GM21367 (cell line): ENCODE measurements around the gene KANSL3.

Experiments
- ATAC-seq: cut with Tn5 transposase; IDR thresholded peaks from one replicate; pipeline ENCODE4 v1.9.1; 2021; ENCODE audit not compliant: unreplicated experiment

KANSL3 gene

GRCh38 chr2:96608469-96609455, 29.4 kb downstream of the KANSL3 start:
- no peak for ATAC-seq

DNA sequence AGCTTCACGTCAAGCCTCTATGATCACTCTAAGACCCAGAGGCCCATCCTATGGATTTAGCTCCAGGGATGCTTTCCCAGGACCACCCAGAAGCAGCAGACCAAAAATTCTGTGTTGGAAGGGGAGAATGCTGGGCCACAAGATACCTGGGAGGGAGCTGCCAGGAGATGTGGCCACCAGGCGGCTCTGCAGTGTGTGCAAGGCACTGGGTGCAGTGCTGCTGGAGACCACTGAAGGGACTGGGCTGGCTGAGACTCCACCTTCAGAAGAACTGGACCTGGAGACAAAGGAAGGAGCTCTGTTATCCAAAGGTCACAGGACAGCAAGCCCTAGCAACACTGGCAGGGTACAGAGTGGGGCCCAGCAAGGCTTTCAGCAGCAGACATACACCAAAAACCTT, 34.0 kb downstream of the KANSL3 start:
- no peak for ATAC-seq

GRCh38 chr2:96602330-96602823, 35.7 kb downstream of the KANSL3 start:
- no peak for ATAC-seq

GRCh38 chr2:96601382-96602292, 36.5 kb downstream of the KANSL3 start:
- no peak for ATAC-seq

GRCh38 chr2:96599941-96600340, 38.2 kb downstream of the KANSL3 start:
- no peak for ATAC-seq

GRCh38 chr2:96596596-96596995, 41.5 kb downstream of the KANSL3 start:
- no peak for ATAC-seq

- no peak for ATAC-seq
Observed at GRCh38 chr2:96594691-96595152, 43.4 kb downstream of the KANSL3 start.

- ATAC-seq, result no peak
Observed at GRCh38 chr2:96594282-96594681, 43.8 kb downstream of the KANSL3 start.

DNA sequence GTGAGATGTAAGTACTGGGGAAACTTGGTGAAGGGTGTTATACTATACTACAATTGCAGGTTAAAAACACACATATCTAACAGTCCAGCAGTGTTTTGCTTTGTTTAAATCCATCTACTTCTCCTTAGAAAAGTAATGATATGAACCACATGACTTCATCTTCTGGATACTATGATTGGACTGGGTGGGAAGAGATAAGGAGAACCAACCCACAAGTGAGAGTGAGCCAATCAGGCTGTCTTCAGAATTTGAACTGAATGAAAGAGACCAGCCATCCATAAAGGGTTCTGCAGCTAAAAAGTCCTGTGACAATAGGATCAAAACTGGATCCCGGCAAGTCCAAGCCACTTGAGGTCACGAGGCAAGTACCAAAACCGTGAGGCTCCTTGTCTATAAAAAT, 46.6 kb downstream of the KANSL3 start:
- no peak for ATAC-seq

GRCh38 chr2:96591054-96591453, 47.1 kb downstream of the KANSL3 start:
- no peak for ATAC-seq

- ATAC-seq, result no peak
Observed at GRCh38 chr2:96587843-96588242, 50.3 kb downstream of the KANSL3 start.

GRCh38 chr2:96584017-96584416, 54.1 kb downstream of the KANSL3 start:
- ATAC-seq, result no peak

GRCh38 chr2:96580771-96581170, 57.3 kb downstream of the KANSL3 start:
- no peak for ATAC-seq

DNA sequence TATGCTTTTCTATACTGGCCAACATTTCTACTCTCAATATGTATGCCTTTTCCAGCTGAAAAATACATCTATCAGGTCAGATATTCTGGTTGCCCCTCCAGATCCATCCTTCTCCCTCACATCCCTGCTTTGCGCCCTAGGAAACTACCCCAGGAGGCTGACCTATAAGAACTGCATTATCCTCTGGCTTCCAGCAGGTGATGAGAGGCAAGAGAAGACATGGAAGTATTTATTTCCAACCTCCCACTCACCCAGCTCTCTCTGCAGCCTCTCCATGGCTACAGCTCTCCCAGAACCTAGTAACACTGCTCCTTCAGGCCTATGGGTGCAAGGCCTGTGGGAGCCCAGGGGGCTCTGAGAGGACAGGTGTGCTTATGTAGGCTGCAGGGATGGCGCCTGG, 58.7 kb downstream of the KANSL3 start:
- ATAC-seq, result no peak

GRCh38 chr2:96578731-96579130, 59.4 kb downstream of the KANSL3 start:
- no peak for ATAC-seq

GRCh38 chr2:96577501-96577900, 60.6 kb downstream of the KANSL3 start:
- no peak for ATAC-seq

DNA sequence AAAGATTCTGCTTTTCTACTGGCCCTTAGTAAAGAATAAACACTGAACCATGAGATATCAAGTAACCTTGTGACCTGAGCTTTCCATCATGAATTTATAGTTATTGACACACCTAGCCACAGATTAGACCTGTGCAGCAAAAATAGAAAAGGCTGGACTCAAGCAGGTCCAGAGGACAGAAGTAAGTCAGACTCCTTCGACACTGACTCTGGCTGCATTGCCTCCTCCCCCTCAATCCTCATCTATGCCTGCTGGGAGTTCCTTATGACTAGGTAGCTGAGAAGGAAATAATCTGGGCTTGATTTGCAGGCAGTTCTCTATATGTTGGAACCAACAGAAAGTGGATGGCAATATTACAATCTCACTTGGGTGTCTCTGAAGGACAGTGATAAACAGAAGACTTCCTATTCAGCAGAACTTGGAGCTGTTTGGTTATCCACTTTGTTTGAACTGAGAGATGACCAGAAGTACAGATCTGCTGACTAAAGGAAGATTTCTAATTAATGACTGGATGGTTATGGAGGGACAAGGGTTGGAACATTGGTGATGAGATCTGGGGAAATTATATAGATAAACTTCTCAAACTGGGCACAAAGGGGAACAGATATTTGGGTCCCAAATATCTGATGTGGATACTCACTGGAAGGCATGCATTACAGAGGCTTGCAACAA, 62.2 kb downstream of the KANSL3 start:
- no peak for ATAC-seq

- no peak for ATAC-seq
Observed at GRCh38 chr2:96574364-96574763, 63.7 kb downstream of the KANSL3 start.

DNA sequence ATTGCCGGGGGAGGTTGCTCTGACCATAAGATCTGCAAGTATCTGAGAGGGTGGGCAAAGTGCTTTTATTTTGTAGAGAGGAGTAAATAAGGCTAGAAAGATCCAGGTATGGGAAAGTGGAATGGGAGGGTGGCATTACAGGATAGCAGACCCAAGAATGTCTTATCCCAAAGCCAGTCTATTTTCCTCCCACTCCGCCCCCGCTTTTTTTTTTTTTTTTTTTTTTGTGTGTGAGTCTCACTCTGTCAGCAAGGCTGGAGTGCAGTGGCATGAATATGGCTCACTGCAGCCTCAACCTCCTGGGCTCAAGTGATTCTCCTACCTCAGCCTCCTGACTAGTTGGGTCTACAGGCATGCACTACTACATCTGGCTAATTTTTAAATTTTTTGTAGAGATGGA, 70.0 kb downstream of the KANSL3 start:
- ATAC-seq, result no peak

- ATAC-seq, result no peak
Observed at GRCh38 chr2:96565111-96565510, 73.0 kb downstream of the KANSL3 start.

DNA sequence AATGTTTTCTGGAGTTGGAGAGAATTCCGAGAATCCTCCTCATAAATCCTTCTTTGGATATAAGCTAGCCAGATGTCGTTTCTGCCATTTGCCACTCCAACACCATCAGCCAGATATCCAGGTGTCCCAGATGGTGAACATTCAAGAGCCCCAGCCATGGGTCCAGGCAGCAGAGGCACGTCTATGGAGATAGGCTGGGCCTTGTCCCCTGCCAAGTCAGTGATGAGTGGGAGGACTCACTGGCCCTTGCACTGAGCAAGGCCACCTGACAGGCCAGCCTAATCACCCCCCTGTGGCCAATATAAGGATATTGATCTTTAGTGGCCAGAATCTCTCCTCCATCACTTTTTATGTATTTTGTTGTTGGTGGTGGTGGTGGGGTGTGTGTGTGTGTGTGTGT, 73.5 kb downstream of the KANSL3 start:
- no peak for ATAC-seq
